HUES48 (cell line): ENCODE data around the gene TNNC1.

Source experiments
- H3K27ac ChIP-seq: one replicate; pipeline ENCODE4 v1.7.0; 2013; ENCODE audit warnings: low read depth, low read length, inconsistent platforms
- H3K27me3 ChIP-seq: 2 replicates; pipeline ENCODE4 v1.6.1; 2013; ENCODE audit warnings: mild to moderate bottlenecking, low read length; ENCODE audit not compliant: control insufficient read depth, insufficient read depth
- H3K36me3 ChIP-seq: 2 replicates; pipeline ENCODE4 v1.6.1; 2013; ENCODE audit warnings: low read length; ENCODE audit not compliant: control insufficient read depth, insufficient read depth
- H3K4me1 ChIP-seq: 2 replicates; pipeline ENCODE4 v1.6.1; 2013; ENCODE audit warnings: mild to moderate bottlenecking, low read length; ENCODE audit not compliant: control insufficient read depth, insufficient read depth
- H3K4me3 ChIP-seq: 2 replicates; pipeline ENCODE4 v1.5.1; 2013; ENCODE audit warnings: mild to moderate bottlenecking, low read depth, low read length
- H3K9ac ChIP-seq: 2 replicates; pipeline ENCODE4 v1.6.1; 2013; ENCODE audit warnings: mild to moderate bottlenecking, low read depth, low read length, moderate library complexity
- H3K9me3 ChIP-seq: 2 replicates; pipeline ENCODE4 v1.6.1; 2013; ENCODE audit warnings: low read length; ENCODE audit not compliant: control insufficient read depth, insufficient read depth

The TNNC1 gene

GRCh38 chr3:52432691-52433141 is 21.1 kb downstream of the TNNC1 start:
- H3K27ac ChIP-seq = no peak overlapping the region
- H3K4me3 ChIP-seq = no peak overlapping the region
- no peak overlapping the region for H3K9ac ChIP-seq
- H3K4me1 ChIP-seq = no peaks in the 10 kb centered on the region
- H3K9me3 ChIP-seq = no peaks in the 10 kb centered on the region
- no peaks in the 10 kb centered on the region for H3K27me3 ChIP-seq
- no peaks in the 10 kb centered on the region for H3K36me3 ChIP-seq

- H3K9me3 ChIP-seq = no peaks in the 10 kb centered on the region
Measured at GRCh38 chr3:52432225-52432624, 21.6 kb downstream of the TNNC1 start.

GRCh38 chr3:52431459-52432223 is 22.2 kb downstream of the TNNC1 start:
- Histone ChIP-seq H3K9ac (no peak overlapping the region), H3K4me1 (no peaks in the 10 kb centered on the region), H3K9me3 (no peaks in the 10 kb centered on the region), H3K27me3 (no peaks in the 10 kb centered on the region), H3K27ac (no peak overlapping the region), H3K4me3 (no peak overlapping the region), H3K36me3 (no peaks in the 10 kb centered on the region)

More at GRCh38 chr3:52432225-52432624, 21.6 kb downstream of the TNNC1 start:
- no peak overlapping the region for H3K9ac ChIP-seq
- H3K36me3 ChIP-seq = no peaks in the 10 kb centered on the region
- H3K27me3 ChIP-seq = no peaks in the 10 kb centered on the region
- H3K27ac ChIP-seq = no peak overlapping the region
- H3K4me3 ChIP-seq = no peak overlapping the region
- no peaks in the 10 kb centered on the region for H3K4me1 ChIP-seq

- no peaks in the 10 kb centered on the region for H3K9me3 ChIP-seq
- no peak overlapping the region for H3K4me3 ChIP-seq
- H3K4me1 ChIP-seq = no peaks in the 10 kb centered on the region
- H3K36me3 ChIP-seq = no peaks in the 10 kb centered on the region
- no peak overlapping the region for H3K27ac ChIP-seq
- H3K9ac ChIP-seq = no peak overlapping the region
- no peaks in the 10 kb centered on the region for H3K27me3 ChIP-seq
Measured at GRCh38 chr3:52430416-52430810, 23.4 kb downstream of the TNNC1 start.

- Histone ChIP-seq H3K9ac (no peak overlapping the region), H3K36me3 (no peaks in the 10 kb centered on the region), H3K4me3 (no peak overlapping the region), H3K27ac (no peak overlapping the region), H3K4me1 (no peaks in the 10 kb centered on the region), H3K27me3 (no peaks in the 10 kb centered on the region), H3K9me3 (no peaks in the 10 kb centered on the region)
Measured at GRCh38 chr3:52429779-52430415, 23.9 kb downstream of the TNNC1 start.

- Histone ChIP-seq H3K9ac (no peak overlapping the region), H3K27me3 (no peaks in the 10 kb centered on the region), H3K9me3 (no peaks in the 10 kb centered on the region), H3K4me1 (no peaks in the 10 kb centered on the region), H3K4me3 (no peak overlapping the region), H3K36me3 (no peaks in the 10 kb centered on the region), H3K27ac (no peak overlapping the region)
Measured at GRCh38 chr3:52429031-52429430, 24.8 kb downstream of the TNNC1 start.

- Histone ChIP-seq H3K9me3 (no peaks in the 10 kb centered on the region), H3K36me3 (no peaks in the 10 kb centered on the region), H3K9ac (no peak overlapping the region), H3K27ac (no peak overlapping the region), H3K4me3 (no peak overlapping the region), H3K27me3 (no peaks in the 10 kb centered on the region), H3K4me1 (peaks cover 4% of the 10 kb centered on the region; the same call in 1 of the 2 replicates)
Measured at GRCh38 chr3:52428151-52429005, 25.5 kb downstream of the TNNC1 start.

- no peaks in the 10 kb centered on the region for H3K27me3 ChIP-seq
- no peaks in the 10 kb centered on the region for H3K36me3 ChIP-seq
- H3K9me3 ChIP-seq = no peaks in the 10 kb centered on the region
- H3K4me3 ChIP-seq = no peak overlapping the region
- no peak overlapping the region for H3K27ac ChIP-seq
- H3K9ac ChIP-seq = no peak overlapping the region
- peaks cover 9% of the 10 kb centered on the region; the same call in 1 of the 2 replicates for H3K4me1 ChIP-seq
Measured at GRCh38 chr3:52423173-52423572, 30.7 kb downstream of the TNNC1 start.

- H3K27me3 ChIP-seq = no peaks in the 10 kb centered on the region
- no peak overlapping the region for H3K9ac ChIP-seq
- H3K36me3 ChIP-seq = no peaks in the 10 kb centered on the region
- H3K27ac ChIP-seq = no peak overlapping the region
- H3K4me3 ChIP-seq = no peak overlapping the region
- peaks cover 9% of the 10 kb centered on the region; the same call in 1 of the 2 replicates for H3K4me1 ChIP-seq
- H3K9me3 ChIP-seq = no peaks in the 10 kb centered on the region
Measured at GRCh38 chr3:52422669-52423068, 31.2 kb downstream of the TNNC1 start.

- Histone ChIP-seq H3K27ac (no peak overlapping the region), H3K4me1 (peaks cover 9% of the 10 kb centered on the region; the same call in 1 of the 2 replicates), H3K36me3 (no peaks in the 10 kb centered on the region; the same call in 1 of the 2 replicates), H3K27me3 (no peaks in the 10 kb centered on the region), H3K9ac (no peak overlapping the region), H3K9me3 (no peaks in the 10 kb centered on the region), H3K4me3 (no peak overlapping the region)
Measured at GRCh38 chr3:52420388-52420787, 33.5 kb downstream of the TNNC1 start.
